PC-9 (cell line): Measurements from ENCODE around the gene THADA. TPM values are rescaled to one million over a fixed set of nuclear protein-coding genes. Genes with fewer than 3 reads are reported as not detected.

Experiments
- BruUV-seq: library from RNA; stranded (reverse); fragments of 400-500 nt; replicated peaks from 2 replicates; lab custom pipeline; 2021; lab: Mats Ljungman, UMichigan
- CTCF ChIA-PET: fragments of 300-600 bp; sonication (Branson Sonifier 250); formaldehyde crosslinking; loops from one replicate; lab custom pipeline; 2022; ENCODE audit warnings: antibody characterized with exemption; lab: Charles Lee
- POLR2A ChIA-PET: fragments of 300-600 bp; sonication (Branson Sonifier 250); formaldehyde crosslinking; loops from one replicate; lab custom pipeline; 2022; ENCODE audit warnings: antibody characterized with exemption; ENCODE audit not compliant: unreplicated experiment; lab: Charles Lee
- DNase-seq, 2 experiments: peaks; one replicate each; pipeline versions ENCODE4 v3.0.0 to v3.0.0-alpha.2; 2015 to 2022; ENCODE audit warnings: mixed read lengths in 1 of 2
- H2AFZ ChIP-seq: fragments of 200-600 bp; sonication (generic); 2 replicates; pipeline ENCODE4 v1.8.1; 2017; ENCODE audit warnings: antibody characterized with exemption
- H3F3A ChIP-seq: fragments of 200-600 bp; sonication (generic); 2 replicates; pipeline ENCODE4 v1.8.1; 2017; ENCODE audit warnings: antibody characterized with exemption, mild to moderate bottlenecking, low read depth; ENCODE audit not compliant: insufficient read depth
- H3K27ac ChIP-seq: fragments of 200-600 bp; sonication (generic); 2 replicates; pipeline ENCODE4 v1.6.1; 2016; ENCODE audit warnings: mixed run types
- H3K27me3 ChIP-seq: fragments of 200-600 bp; sonication (generic); 2 replicates; pipeline ENCODE4 v1.6.1; 2016; ENCODE audit warnings: low read depth, mixed run types; ENCODE audit not compliant: insufficient read depth
- H3K36me3 ChIP-seq: fragments of 200-600 bp; sonication (generic); 2 replicates; pipeline ENCODE4 v1.6.1; 2016; ENCODE audit warnings: low read depth, mixed run types
- H3K4me1 ChIP-seq: fragments of 200-600 bp; sonication (generic); replicated peaks from 2 replicates; pipeline ENCODE4 v1.6.1; 2016; ENCODE audit warnings: mixed run types; ENCODE audit not compliant: insufficient read depth
- H3K4me2 ChIP-seq: fragments of 200-600 bp; sonication (generic); 2 replicates; pipeline ENCODE4 v1.6.1; 2017; ENCODE audit warnings: mixed run types
- H3K4me3 ChIP-seq: fragments of 200-600 bp; sonication (generic); 2 replicates; pipeline ENCODE4 v1.6.1; 2016; ENCODE audit warnings: mixed run types
- H3K79me2 ChIP-seq: fragments of 200-600 bp; sonication (generic); 2 replicates; pipeline ENCODE4 v1.6.1; 2017; ENCODE audit warnings: low read depth, mixed run types
- H3K9me2 ChIP-seq: fragments of 200-600 bp; sonication (generic); 2 replicates; pipeline ENCODE4 v1.8.1; 2017; ENCODE audit warnings: mild to moderate bottlenecking; ENCODE audit not compliant: insufficient read depth
- H3K9me3 ChIP-seq: fragments of 200-600 bp; sonication (generic); 2 replicates; pipeline ENCODE4 v1.8.1; 2016; ENCODE audit warnings: low read depth; ENCODE audit not compliant: insufficient read depth
- H4K20me1 ChIP-seq: fragments of 200-600 bp; sonication (generic); 2 replicates; pipeline ENCODE4 v1.8.1; 2017; ENCODE audit not compliant: insufficient read depth
- CTCF ChIP-seq: fragments of 200-600 bp; sonication (generic); conservative IDR thresholded peaks from 2 replicates; pipeline ENCODE4 v1.6.1; 2017; ENCODE audit warnings: mixed run types, antibody characterized with exemption, mild to moderate bottlenecking, moderate library complexity
- EZH2 ChIP-seq: fragments of 200-600 bp; sonication (generic); IDR thresholded peaks from 2 replicates; pipeline ENCODE4 v1.8.0; 2017; ENCODE audit warnings: antibody characterized with exemption, low read depth
- intact Hi-C: fragments of 100-400 bp; cut with micrococcal nuclease; formaldehyde crosslinking; loops from one replicate; pipeline ENCODE4 v1.10.0; 2022; ENCODE audit not compliant: unreplicated experiment
- total RNA-seq: library from RNA; stranded (reverse); gene quantifications from 2 replicates; pipeline ENCODE4 v1.2.3, GENCODE V29; 2021

Gene THADA
- total RNA-seq, 1 experiment from 2014 or later = 28.1 TPM

GRCh38 chr2:43424262-43425207, 171.3 kb downstream of the THADA start:
- no peaks in the 10 kb centered on the region for H4K20me1 ChIP-seq
- H3K27ac ChIP-seq = peak overlapping the region; percentile 100
- H3F3A ChIP-seq = peaks cover 32% of the 10 kb centered on the region
- intact Hi-C loops = no loop called here
- H3K36me3 ChIP-seq = peaks cover 18% of the 10 kb centered on the region; the same call in 1 of the 2 replicates
- H3K4me2 ChIP-seq = peak overlapping the region; percentile 57
- POLR2A ChIA-PET = interaction anchor here (0.5 to 0.7 kb wide), 6 partner anchors 22 to 480 kb away, joined by 3 to 6 read pairs (median 4); no protein-coding TSS in a partner anchor
- H3K27me3 ChIP-seq = no peaks in the 10 kb centered on the region
- H3K9me3 ChIP-seq = no peaks in the 10 kb centered on the region
- DNase-seq = peak in 1 of 2 experiments; percentile 76
- H3K4me1 ChIP-seq = peaks cover 81% of the 10 kb centered on the region
- no peak overlapping the region for H2AFZ ChIP-seq
- CTCF ChIA-PET = interaction anchor here (0.6 to 1.8 kb wide), 2 partner anchors 148 to 195 kb away, joined by 3 to 6 read pairs; no protein-coding TSS in a partner anchor
- TF ChIP-seq EZH2 (no peak), CTCF (no peak)
- H3K4me3 ChIP-seq = no peak overlapping the region
- H3K79me2 ChIP-seq = peaks cover 9% of the 10 kb centered on the region; the same call in 1 of the 2 replicates
- BruUV-seq = no TSS peak
- no peaks in the 10 kb centered on the region for H3K9me2 ChIP-seq

GRCh38 chr2:43423941-43424261, 171.9 kb downstream of the THADA start:
- H3K4me2 ChIP-seq = peak overlapping the region; percentile 57

More at GRCh38 chr2:43423941-43424261, 171.9 kb downstream of the THADA start:
- Histone ChIP-seq H2AFZ (no peak overlapping the region), H3K4me3 (no peak overlapping the region), H3K9me2 (no peaks in the 10 kb centered on the region), H4K20me1 (no peaks in the 10 kb centered on the region), H3K79me2 (peaks cover 9% of the 10 kb centered on the region; the same call in 1 of the 2 replicates), H3K27ac (peak overlapping the region; percentile 100), H3K27me3 (no peaks in the 10 kb centered on the region), H3F3A (peaks cover 28% of the 10 kb centered on the region), H3K9me3 (no peaks in the 10 kb centered on the region), H3K4me1 (peaks cover 76% of the 10 kb centered on the region), H3K36me3 (peaks cover 18% of the 10 kb centered on the region; the same call in 1 of the 2 replicates)
- ChIA-PET POLR2A (interaction anchor here (0.7 kb wide), 3 partner anchors 211 to 479 kb away, joined by 3 to 5 read pairs (median 4); no protein-coding TSS in a partner anchor), CTCF (no interaction called here)
- no peak for DNase-seq
- intact Hi-C loops = no loop called here
- no TSS peak for BruUV-seq
- no peak for TF ChIP-seq CTCF
